GM12878 (cell line): Measurements from ENCODE around the gene RSAD2. TPM values are rescaled to one million over a fixed set of nuclear protein-coding genes. Genes with fewer than 3 reads are reported as not detected.
A peak's percentile ranks its signal among the peaks of the same experiment; 100 is the strongest.

Experiments used
- ATAC-seq: fragments of 200-7000 bp; cut with Tn5 transposase; 3 replicates; pipeline ENCODE4 v1.9.1; 2020; ENCODE audit warnings: mild to moderate bottlenecking, moderate library complexity
- BruUV-seq: library from RNA; stranded (reverse); fragments of 400-500 nt; replicated peaks from 2 replicates; lab custom pipeline; 2021; lab: Mats Ljungman, UMichigan
- CTCF ChIA-PET: fragments of 300-600 bp; sonication (Branson Sonifier 250); formaldehyde crosslinking; extraction: SDS; loops from one replicate; lab custom pipeline; 2021; ENCODE audit warnings: inconsistent platforms; lab: Yijun Ruan, JAX
- POLR2A ChIA-PET: fragments of 350-600 bp; formaldehyde crosslinking; extraction: SDS; loops from one replicate; lab custom pipeline; 2021; ENCODE audit warnings: inconsistent platforms; lab: Charles Lee
- RAD21 ChIA-PET: fragments of 300-600 bp; sonication (Branson Sonifier 250); formaldehyde crosslinking; loops from one replicate; lab custom pipeline; 2023; ENCODE audit warnings: antibody characterized with exemption; ENCODE audit not compliant: unreplicated experiment; lab: Charles Lee
- SMC1A ChIA-PET: fragments of 300-600 bp; sonication (Branson Sonifier 250); formaldehyde crosslinking; loops from one replicate; lab custom pipeline; 2023; ENCODE audit not compliant: unreplicated experiment, uncharacterized antibody; lab: Charles Lee
- DNase-seq: peaks from one replicate; pipeline ENCODE4 v3.0.0-alpha.2; 2011; ENCODE audit warnings: low read depth, low spot score
- FAIRE-seq: peaks from 3 replicates; lab custom pipeline; 2011; peaks lifted over from hg19 to GRCh38; lab: Jason Lieb, UNC
- H2AFZ ChIP-seq: 2 replicates; pipeline ENCODE4 v1.6.0; 2011; ENCODE audit warnings: low read depth, low read length, control low read depth; ENCODE audit not compliant: control insufficient read depth
- H3K27ac ChIP-seq: 2 replicates; pipeline ENCODE4 v1.5.1; 2011; ENCODE audit warnings: control low read depth; ENCODE audit not compliant: control insufficient read depth, insufficient read depth
- H3K27me3 ChIP-seq, 2 experiments: replicated peaks in 1 of 2; 2 replicates each; pipeline versions ENCODE4 v1.6.0 to v1.6.1; 2011; ENCODE audit warnings: low read length in 1 of 2; ENCODE audit not compliant: control insufficient read depth in 2 of 2, insufficient read depth in 2 of 2
- H3K36me3 ChIP-seq, 2 experiments: 2 replicates each; pipeline ENCODE4 v1.5.1; 2011; ENCODE audit warnings: low read length in 1 of 2; ENCODE audit not compliant: control insufficient read depth in 2 of 2, insufficient read depth in 2 of 2
- H3K4me1 ChIP-seq: 2 replicates; pipeline ENCODE4 v1.6.1; 2011; ENCODE audit warnings: mild to moderate bottlenecking, low read length, moderate library complexity, mixed read lengths; ENCODE audit not compliant: control insufficient read depth, insufficient read depth
- H3K4me2 ChIP-seq: 2 replicates; pipeline ENCODE4 v1.6.0; 2011; ENCODE audit warnings: control low read depth; ENCODE audit not compliant: control insufficient read depth, insufficient read depth
- H3K4me3 ChIP-seq: fragments of 200-600 bp; sonication (generic); 2 replicates; pipeline ENCODE4 v1.5.1; 2016
- H3K79me2 ChIP-seq: 2 replicates; pipeline ENCODE4 v1.6.0; 2011; ENCODE audit warnings: low read length; ENCODE audit not compliant: control insufficient read depth, insufficient read depth
- H3K9ac ChIP-seq: 2 replicates; pipeline ENCODE4 v1.8.0; 2011; ENCODE audit warnings: low read length, control low read depth, mixed read lengths; ENCODE audit not compliant: control insufficient read depth, insufficient read depth
- H3K9me3 ChIP-seq: replicated peaks from 3 replicates; pipeline ENCODE4 v1.5.1; 2011; ENCODE audit warnings: mild to moderate bottlenecking, low read length; ENCODE audit not compliant: control insufficient read depth, insufficient read depth
- H4K20me1 ChIP-seq: 2 replicates; pipeline ENCODE4 v1.6.0; 2011; ENCODE audit not compliant: control insufficient read depth, insufficient read depth
- IKZF2 ChIP-seq, 2 experiments: fragments of 450-650 bp; IDR thresholded peaks; 2 replicates each; pipeline ENCODE4 v1.6.1; 2017; ENCODE audit warnings: mild to moderate bottlenecking in 2 of 2, moderate library complexity in 2 of 2
- NFXL1 ChIP-seq: fragments of 450-650 bp; IDR thresholded peaks from 2 replicates; pipeline ENCODE4 v1.6.1; 2017; ENCODE audit warnings: antibody characterized with exemption, mild to moderate bottlenecking, borderline replicate concordance
- NRF1 ChIP-seq: conservative IDR thresholded peaks from 2 replicates; pipeline ENCODE4 v1.6.1; 2011; ENCODE audit warnings: mild to moderate bottlenecking, low read depth, low read length, improper control_type of control experiment
- PML ChIP-seq: IDR thresholded peaks from 2 replicates; pipeline ENCODE4 v1.6.1; 2012; ENCODE audit warnings: low read length, inconsistent platforms
- ZBTB4 ChIP-seq: fragments of 450-650 bp; formaldehyde crosslinking; IDR thresholded peaks from 2 replicates; pipeline ENCODE4 v1.4.0; 2022; ENCODE audit warnings: mild to moderate bottlenecking, moderate library complexity
- ZSCAN29 ChIP-seq: fragments of 450-650 bp; IDR thresholded peaks from 2 replicates; pipeline ENCODE4 v1.6.1; 2017; ENCODE audit warnings: mild to moderate bottlenecking, moderate library complexity
- WGBS: methylation state at CpG from one replicate; pipeline ENCODE4 v1.1.6; 2016; ENCODE audit warnings: low lambda C conversion rate; ENCODE audit not compliant: insufficient replicate concordance, insufficient coverage; ENCODE audit errors: missing lambda C conversion rate; 5-methylcytosine and 5-hydroxymethylcytosine counted together
- in situ Hi-C: fragments of 300-500 bp; cut with MboI; formaldehyde crosslinking; loops from 9 replicates; pipeline ENCODE4 v1.14.3; 2018; ENCODE audit warnings: mixed read lengths
- intact Hi-C: fragments of 100-400 bp; cut with micrococcal nuclease; formaldehyde crosslinking; loops from one replicate; pipeline ENCODE4 v1.14.2; 2022; ENCODE audit not compliant: unreplicated experiment
- polyA plus RNA-seq, 11 experiments: library from polyadenylated mRNA; depleted of rRNA in 4 of 11; unstranded in 6 of 11; stranded (reverse) in 5 of 11; fragments of >200 nt; fragmentation: Nextera tagmentation in 4 of 11; fragmentation: Illumina TruSeq in 1 of 11; extraction: Ambion mirVana in 4 of 11; extraction: Trizol in 1 of 11; gene quantifications; 1 replicate in 1 of 11; 2 replicates in 10 of 11; pipeline versions ENCODE4 v1.2.1 to v1.2.3, GENCODE V29; 2011 to 2016; ENCODE audit warnings: inconsistent platforms in 2 of 11, missing spikeins in 2 of 11, low read depth in 1 of 11
- total RNA-seq, 4 experiments: library from RNA; depleted of rRNA in 3 of 4; stranded (reverse); fragments of >200 nt in 3 of 4; fragmentation: Illumina TruSeq in 1 of 4; extraction: Trizol in 1 of 4; gene quantifications; 2 replicates each; pipeline versions ENCODE4 v1.2.1 to v1.2.3, GENCODE V29; 2013 to 2021
- TF ChIP-seq, protein P1 (sequence below): fragments of 450-650 bp; IDR thresholded peaks from 2 replicates; pipeline ENCODE4 v1.6.1; 2016; ENCODE audit warnings: mild to moderate bottlenecking

The RSAD2 gene
- total and polyA plus RNA-seq, 10 of the 15 experiments (the other 5 are each of a cell fraction or from before 2014, with no cell fraction given) = 0.24 to 0.90 (median 0.69) TPM

DNA sequence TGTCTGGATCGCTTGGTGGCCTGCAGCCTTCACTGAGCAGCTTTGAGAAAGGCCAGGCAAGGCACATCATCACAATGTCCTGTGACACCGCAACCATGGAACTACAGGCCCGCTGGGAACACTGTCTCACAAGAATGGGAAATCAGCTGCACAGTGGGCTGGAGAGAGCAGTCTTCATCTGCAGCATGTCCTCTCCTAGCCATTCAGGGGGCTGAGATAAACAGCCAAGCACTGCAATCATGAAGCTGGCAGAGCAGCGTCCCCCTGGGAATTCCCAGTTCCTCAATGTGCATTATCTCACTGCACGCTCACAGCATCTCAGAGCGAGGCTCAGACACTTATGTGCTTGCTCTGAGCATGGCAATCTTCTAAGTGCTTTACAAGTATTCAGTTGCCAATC, 13.8 kb upstream of the RSAD2 start (continued):
- TF ChIP-seq, protein P1, sequence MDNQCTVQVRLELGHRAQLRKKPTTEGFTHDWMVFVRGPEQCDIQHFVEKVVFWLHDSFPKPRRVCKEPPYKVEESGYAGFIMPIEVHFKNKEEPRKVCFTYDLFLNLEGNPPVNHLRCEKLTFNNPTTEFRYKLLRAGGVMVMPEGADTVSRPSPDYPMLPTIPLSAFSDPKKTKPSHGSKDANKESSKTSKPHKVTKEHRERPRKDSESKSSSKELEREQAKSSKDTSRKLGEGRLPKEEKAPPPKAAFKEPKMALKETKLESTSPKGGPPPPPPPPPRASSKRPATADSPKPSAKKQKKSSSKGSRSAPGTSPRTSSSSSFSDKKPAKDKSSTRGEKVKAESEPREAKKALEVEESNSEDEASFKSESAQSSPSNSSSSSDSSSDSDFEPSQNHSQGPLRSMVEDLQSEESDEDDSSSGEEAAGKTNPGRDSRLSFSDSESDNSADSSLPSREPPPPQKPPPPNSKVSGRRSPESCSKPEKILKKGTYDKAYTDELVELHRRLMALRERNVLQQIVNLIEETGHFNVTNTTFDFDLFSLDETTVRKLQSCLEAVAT = no peak
- no peak for TF ChIP-seq IKZF2 (IDR thresholded peaks at IDR 0.05)

- Histone ChIP-seq H3K9me3 (peaks cover 14% of the 10 kb centered on the region; the same call in 2 of the 3 replicates), H2AFZ (no peak overlapping the region; the same call in 1 of the 2 replicates), H3K4me2 (peak overlapping the region; percentile 96), H4K20me1 (no peaks in the 10 kb centered on the region), H3K4me1 (peaks cover 12% of the 10 kb centered on the region; the same call in 1 of the 2 replicates), H3K27ac (peak overlapping the region; percentile 68; the same call in 1 of the 2 replicates), H3K9ac (peak overlapping the region; percentile 79), H3K27me3 (no peaks in the 10 kb centered on the region; a peak in 2 of 4 replicates), H3K4me3 (peak overlapping the region; percentile 77; the same call in 1 of the 2 replicates), H3K36me3 (peaks cover 0 to 4% of the 10 kb centered on the region in 2 experiments; a peak in 2 of 4 replicates), H3K79me2 (peaks cover 3% of the 10 kb centered on the region; the same call in 1 of the 2 replicates)
- ATAC-seq = no peak
- ChIA-PET SMC1A (interaction anchor here (0.9 kb wide), 1 partner anchor 46 kb away, joined by 3 read pairs; no protein-coding TSS in a partner anchor), RAD21 (interaction anchor here (2.0 kb wide), 1 partner anchor 13 kb away, joined by 5 read pairs; the partner anchor contains the start of gene RSAD2), CTCF (interaction anchor here (3.1 to 4.7 kb wide), 2 partner anchors 12 to 47 kb away, joined by 20 to 31 read pairs; partner anchors contain the start of gene RSAD2), POLR2A (interaction anchor here (1.1 to 1.5 kb wide), 2 partner anchors 16 to 54 kb away, joined by 3 read pairs; no protein-coding TSS in a partner anchor)
- TSS peak; percentile 68 for BruUV-seq
- DNase-seq = no peak
- intact Hi-C loops = no loop called here
- in situ Hi-C loops = no loop called here
- no peak for TF ChIP-seq NFXL1
- no peak for TF ChIP-seq ZSCAN29
- no peak for TF ChIP-seq PML
- TF ChIP-seq ZBTB4 = no peak
- no peak for TF ChIP-seq NRF1
- 68% methylated on average over 8 of the region's 8 CpGs for whole genome bisulfite sequencing
- no peak for FAIRE-seq
Measured at GRCh38 chr2:6864231-6864754, 13.3 kb upstream of the RSAD2 start.
